ENCODE results near the gene TEX53. TPM values are rescaled to one million over a fixed set of nuclear protein-coding genes. Genes with fewer than 3 reads are reported as not detected.

TEX53 gene
- total and polyA plus RNA-seq, 9 donors = not detected

- Histone ChIP-seq H3K4me1 (ENCODE audit: insufficient read depth) (no peaks in the 10 kb centered on the region), H3K36me3 (no peaks in the 10 kb centered on the region), H3K27me3 (no peaks in the 10 kb centered on the region), H3K27ac (no peak overlapping the region), H3K4me3 (no peak overlapping the region), H3K9me3 (no peaks in the 10 kb centered on the region)
- intact Hi-C loops (cut with DNase I) = no loop called here
- DNase-seq = peak in 1 of 5 donors; percentile 34
- TF ChIP-seq POLR2A (IDR thresholded peaks at IDR 0.05) (no peak), CTCF (IDR thresholded peaks at IDR 0.05) (peak in 2 of 3 donors; percentile 30 to 38), EP300 (IDR thresholded peaks at IDR 0.05) (no peak)
- WGBS, 3 donors = 33 to 41% (median 35%) methylated on average over 10 of the region's 10 CpGs
Observed at GRCh38 chr9:114662081-114662989, 4.7 kb upstream of the TEX53 start.

- no peaks in the 10 kb centered on the region for H3K9me3 ChIP-seq
- TF ChIP-seq EP300 (IDR thresholded peaks at IDR 0.05) (no peak), CTCF (IDR thresholded peaks at IDR 0.05) (no peak), POLR2A (IDR thresholded peaks at IDR 0.05) (no peak)
- 76 to 86% (median 77%) methylated on average over 12 of the region's 12 CpGs for WGBS, 3 donors
- intact Hi-C loops (cut with DNase I) = loop anchor here in 3 of 4 donors (5.0 to 10.0 kb wide), 3 partner anchors 222 to 252 kb away; no protein-coding TSS in a partner anchor
- H3K27me3 ChIP-seq = no peaks in the 10 kb centered on the region
- H3K4me3 ChIP-seq = no peak overlapping the region
- H3K4me1 ChIP-seq (ENCODE audit: insufficient read depth) = peaks cover 1% of the 10 kb centered on the region
- no peaks in the 10 kb centered on the region for H3K36me3 ChIP-seq
- DNase-seq = no peak
- no peak overlapping the region for H3K27ac ChIP-seq
Observed at GRCh38 chr9:114656301-114656700, 1.3 kb downstream of the TEX53 start.

- H3K4me1 ChIP-seq (ENCODE audit: insufficient read depth) = peaks cover 1% of the 10 kb centered on the region
- DNase-seq = no peak
- H3K36me3 ChIP-seq = no peaks in the 10 kb centered on the region
- TF ChIP-seq CTCF (IDR thresholded peaks at IDR 0.05) = no peak
- TF ChIP-seq EP300 (IDR thresholded peaks at IDR 0.05) = no peak
- TF ChIP-seq POLR2A (IDR thresholded peaks at IDR 0.05) = no peak
- no peak overlapping the region for H3K4me3 ChIP-seq
- H3K9me3 ChIP-seq = no peaks in the 10 kb centered on the region
- H3K27ac ChIP-seq = no peak overlapping the region
- intact Hi-C loops (cut with DNase I) = loop anchor here in 3 of 4 donors (5.0 to 10.0 kb wide), 3 partner anchors 221 to 251 kb away; no protein-coding TSS in a partner anchor
- H3K27me3 ChIP-seq = no peaks in the 10 kb centered on the region
- WGBS, 3 donors = 80 to 86% (median 85%) methylated on average over 8 of the region's 8 CpGs
Observed at GRCh38 chr9:114655689-114656088, 1.9 kb downstream of the TEX53 start.

- WGBS, 3 donors = 29 to 34% (median 32%) methylated on average over 6 of the region's 6 CpGs
- intact Hi-C loops (cut with DNase I) = loop anchor here (2.0 to 10.0 kb wide), 5 partner anchors 61 to 249 kb away; no protein-coding TSS in a partner anchor
- Histone ChIP-seq H3K27ac (peak overlapping the region in 1 of 2 donors; percentile 41), H3K9me3 (no peaks in the 10 kb centered on the region), H3K27me3 (no peaks in the 10 kb centered on the region), H3K36me3 (no peaks in the 10 kb centered on the region), H3K4me1 (ENCODE audit: insufficient read depth) (peaks cover 1% of the 10 kb centered on the region), H3K4me3 (no peak overlapping the region)
- peak; percentile 70 to 86 (median 78) for DNase-seq
- TF ChIP-seq CTCF (IDR thresholded peaks at IDR 0.05) (peak; percentile 68 to 82 (median 82)), POLR2A (IDR thresholded peaks at IDR 0.05) (peak; percentile 8), EP300 (IDR thresholded peaks at IDR 0.05) (no peak)
Observed at GRCh38 chr9:114653556-114654159, 3.9 kb downstream of the TEX53 start.

Data from ovary (tissue), 9 donors.